Aorta (tissue), 5 donors: ENCODE data around the gene SNPH. TPM values are rescaled to one million over a fixed set of nuclear protein-coding genes. Genes with fewer than 3 reads are reported as not detected.

Experiments
- ATAC-seq: fragments of 200-7000 bp; cut with Tn5 transposase; one replicate; pipeline ENCODE4 v1.9.1; 2022; ENCODE audit warnings: moderate library complexity; ENCODE audit not compliant: low FRiP score
- DNase-seq, 2 donors: peaks; one replicate each; pipeline ENCODE4 v3.0.0-alpha.2; 2020
- H3K27ac ChIP-seq, 2 donors: one replicate each; pipeline ENCODE4 v1.5.1; 2013; ENCODE audit warnings: low read length in 2 of 2, mild to moderate bottlenecking in 2 of 2, moderate library complexity in 2 of 2, control low read depth in 1 of 2, inconsistent platforms in 1 of 2, low read depth in 1 of 2
- H3K27me3 ChIP-seq, 2 donors: one replicate each; pipeline ENCODE4 v1.6.1; 2013; ENCODE audit warnings: control low read depth in 1 of 2, low read length in 1 of 2, mild to moderate bottlenecking in 1 of 2, moderate library complexity in 1 of 2; ENCODE audit not compliant: insufficient read depth in 2 of 2, control insufficient read depth in 1 of 2
- H3K36me3 ChIP-seq, 2 donors: one replicate each; pipeline ENCODE4 v1.6.1; 2013; ENCODE audit warnings: control low read depth in 1 of 2, low read length in 1 of 2, mild to moderate bottlenecking in 1 of 2; ENCODE audit not compliant: insufficient read depth in 2 of 2, control insufficient read depth in 1 of 2
- H3K4me1 ChIP-seq, 2 donors: one replicate each; pipeline ENCODE4 v1.6.1; 2013; ENCODE audit warnings: low read length in 2 of 2, control low read depth in 1 of 2, mild to moderate bottlenecking in 1 of 2, moderate library complexity in 1 of 2; ENCODE audit not compliant: insufficient read depth in 2 of 2, control insufficient read depth in 1 of 2
- H3K4me3 ChIP-seq, 2 donors: one replicate each; pipeline ENCODE4 v1.5.1; 2013; ENCODE audit warnings: low read length in 2 of 2, control low read depth in 1 of 2, mild to moderate bottlenecking in 1 of 2
- H3K9me3 ChIP-seq: one replicate; pipeline ENCODE4 v1.6.1; 2013; ENCODE audit warnings: mild to moderate bottlenecking, low read length; ENCODE audit not compliant: control insufficient read depth
- WGBS, 2 donors: extraction: QIAGEN DNeasy Blood & Tissue Kit; methylation state at CpG; one replicate each; pipeline ENCODE4 v1.1.7; 2013; 5-methylcytosine and 5-hydroxymethylcytosine counted together
- intact Hi-C, 2 donors: fragments of 100-400 bp; cut with DNase I; formaldehyde crosslinking; loops; one replicate each; pipeline versions ENCODE4 v1.14.2 to v1.15.0; 2022
- polyA plus RNA-seq, 2 donors: library from polyadenylated mRNA; stranded (reverse); fragments of 200-250 nt; gene quantifications; one replicate each; pipeline ENCODE4 v1.2.3, GENCODE V29; 2013
- total RNA-seq, 2 donors: library from RNA; stranded (reverse); fragmentation: NEBNext Ultra II Directional; extraction: Animal tissue kit (Norgen Biotek cat#: 25700); gene quantifications; one replicate each; pipeline ENCODE4 v1.2.1, GENCODE V29; 2021
- donor health status: healthy with polysubstance abuse.
- donor health status: Bipolar disorder and iron deficiency.
- donor health status: DM: no; HTN: no; CAD: no.
- donor health status: DM: no; HTN: no; CAD: no.
- donor health status: DM: yes; HTN: yes; CAD: no.

The SNPH gene
- total and polyA plus RNA-seq, 4 donors = 1.3 to 6.8 (median 5.5) TPM

DNA sequence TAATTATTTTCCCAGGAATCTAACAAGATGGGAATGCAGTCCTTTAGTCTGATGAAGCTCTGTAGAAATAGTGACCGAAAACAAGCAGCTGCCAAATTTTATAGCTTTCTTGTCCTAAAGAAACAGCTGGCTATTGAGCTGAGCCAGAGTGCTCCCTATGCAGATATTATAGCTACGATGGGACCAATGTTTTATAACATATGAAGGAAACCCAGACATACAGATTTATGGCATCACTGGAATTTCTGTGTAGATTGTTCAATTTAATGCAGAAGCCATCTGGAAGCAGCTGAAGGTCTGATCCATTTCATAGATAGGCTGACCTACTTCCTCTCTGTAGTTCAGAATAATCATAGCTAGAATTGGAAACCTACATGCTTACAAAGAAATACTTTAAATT is 11.8 kb upstream of the SNPH start:
- ATAC-seq (no peak), DNase-seq (no peak)
- WGBS, 2 donors = 24 to 35% methylated on average over 2 of the region's 2 CpGs
- intact Hi-C loops = no loop called here
- no peak overlapping the region for H3K4me3 ChIP-seq
- H3K9me3 ChIP-seq = no peaks in the 10 kb centered on the region
- H3K36me3 ChIP-seq = no peaks in the 10 kb centered on the region
- H3K27ac ChIP-seq = no peak overlapping the region
- H3K27me3 ChIP-seq = peaks cover 0 to 1% of the 10 kb centered on the region in 2 donors
- no peaks in the 10 kb centered on the region for H3K4me1 ChIP-seq

DNA sequence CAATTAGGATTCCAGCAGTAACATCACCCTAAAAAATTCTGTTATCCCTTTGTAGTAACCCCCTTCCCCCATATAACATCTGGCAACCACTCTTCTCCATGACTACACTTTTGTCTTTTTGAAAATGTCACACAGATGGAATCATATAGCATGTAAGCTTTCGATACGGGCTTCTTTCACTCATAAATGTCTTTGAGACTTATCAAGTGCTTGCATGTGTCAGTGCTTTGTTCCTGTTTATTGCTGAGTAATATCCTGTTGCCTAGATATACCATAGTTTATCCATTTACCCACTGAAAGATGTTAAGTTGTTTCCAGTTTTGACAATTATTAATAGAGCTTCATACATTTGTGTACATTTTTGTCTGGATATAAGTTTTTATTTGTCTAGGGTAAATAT is 10.4 kb upstream of the SNPH start:
- Histone ChIP-seq H3K27ac (no peak overlapping the region), H3K4me3 (no peak overlapping the region), H3K27me3 (peaks cover 0 to 1% of the 10 kb centered on the region in 2 donors), H3K9me3 (no peaks in the 10 kb centered on the region), H3K36me3 (no peaks in the 10 kb centered on the region), H3K4me1 (no peaks in the 10 kb centered on the region)
- no peak for ATAC-seq
- no peak for DNase-seq
- 87 to 91% methylated on average over 2 of the region's 2 CpGs for WGBS, 2 donors
- intact Hi-C loops = no loop called here

DNA sequence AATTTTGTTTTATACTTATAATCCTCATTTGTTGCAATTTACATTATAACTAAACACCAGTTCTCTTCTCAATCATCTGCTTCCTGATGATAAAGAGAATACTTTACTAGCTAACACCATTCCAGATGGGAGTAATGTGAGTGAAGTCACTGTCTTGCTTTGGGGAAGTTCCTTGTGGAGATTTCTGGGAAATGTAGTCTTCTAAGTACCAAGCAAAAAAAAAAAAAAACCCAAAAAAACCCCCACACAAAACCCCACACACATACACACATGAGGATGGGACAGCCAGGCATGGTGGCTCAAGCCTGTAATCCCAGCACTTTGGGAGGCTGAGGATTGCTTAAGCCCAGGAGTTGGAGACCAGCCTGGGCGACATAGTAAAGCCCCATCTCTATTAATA is 2.2 kb upstream of the SNPH start:
- DNase-seq = no peak
- intact Hi-C loops = no loop called here
- H3K36me3 ChIP-seq = no peaks in the 10 kb centered on the region
- no peak overlapping the region for H3K4me3 ChIP-seq
- H3K27me3 ChIP-seq = no peaks in the 10 kb centered on the region
- no peaks in the 10 kb centered on the region for H3K9me3 ChIP-seq
- 73 to 86% methylated on average over 1 of the region's 1 CpG for WGBS, 2 donors
- ATAC-seq = no peak
- H3K27ac ChIP-seq = no peak overlapping the region
- no peaks in the 10 kb centered on the region for H3K4me1 ChIP-seq

DNA sequence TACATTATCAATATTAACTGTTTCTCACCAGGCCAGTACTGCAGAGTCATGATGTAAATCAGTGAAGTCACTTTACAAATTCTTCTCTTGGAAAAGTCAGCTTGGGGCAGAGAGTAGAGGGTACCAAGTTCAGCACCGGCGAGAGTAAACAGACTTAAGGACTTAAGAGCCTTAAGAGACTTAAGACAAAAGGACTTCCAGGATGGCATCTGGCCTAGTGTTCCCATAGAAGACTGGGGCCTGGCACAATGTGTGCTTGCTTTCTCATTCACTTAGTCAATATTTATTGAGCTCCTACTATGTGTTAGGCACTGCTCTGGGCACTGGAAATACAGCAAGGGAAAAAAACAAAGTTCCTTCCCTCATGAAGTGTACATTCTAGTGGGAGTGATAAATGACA is 1.4 kb upstream of the SNPH start:
- WGBS, 2 donors = 66 to 84% methylated on average over 2 of the region's 2 CpGs
- Histone ChIP-seq H3K4me3 (no peak overlapping the region), H3K9me3 (no peaks in the 10 kb centered on the region), H3K27me3 (no peaks in the 10 kb centered on the region), H3K36me3 (no peaks in the 10 kb centered on the region), H3K4me1 (no peaks in the 10 kb centered on the region), H3K27ac (no peak overlapping the region)
- no peak for DNase-seq
- ATAC-seq = no peak
- intact Hi-C loops = no loop called here

DNA sequence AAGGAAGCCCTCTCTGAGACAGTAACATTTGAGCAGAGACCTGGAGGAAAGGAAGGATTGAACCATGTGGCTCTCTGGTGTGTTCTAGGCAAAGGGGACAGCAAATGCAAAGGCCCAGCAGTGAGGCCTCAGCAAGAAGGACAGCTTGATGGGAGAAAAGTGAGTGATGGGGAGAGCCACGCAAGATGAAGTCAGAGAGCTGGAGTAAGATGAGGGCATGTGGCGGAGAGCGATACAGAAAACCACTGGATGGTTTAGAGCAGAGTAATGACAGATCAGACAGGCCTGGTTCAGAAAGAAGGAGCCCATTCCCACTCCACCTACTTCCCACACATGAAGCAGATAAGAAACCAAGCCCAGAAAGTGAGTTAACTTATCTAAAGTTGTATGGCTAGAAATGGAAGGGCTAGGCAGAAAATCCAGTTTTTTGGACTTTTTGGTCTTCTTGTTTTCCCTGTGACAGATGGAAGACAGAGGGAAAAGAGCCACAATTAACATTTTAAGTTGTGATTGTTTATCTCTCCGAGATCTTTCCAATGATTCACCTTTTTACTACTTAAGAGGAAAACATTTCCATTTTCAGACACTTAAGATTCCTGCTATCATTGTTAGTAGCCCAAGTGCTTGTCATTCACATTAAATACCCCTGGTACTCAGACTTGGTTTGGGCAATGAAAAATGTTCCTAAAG is 723 bp upstream of the SNPH start:
- no peak for ATAC-seq
- Histone ChIP-seq H3K27me3 (no peaks in the 10 kb centered on the region), H3K4me3 (peak overlapping the region in 1 of 2 donors; percentile 89), H3K9me3 (no peaks in the 10 kb centered on the region), H3K27ac (no peak overlapping the region), H3K4me1 (no peaks in the 10 kb centered on the region), H3K36me3 (no peaks in the 10 kb centered on the region)
- DNase-seq = no peak
- intact Hi-C loops = no loop called here
- 91 to 92% methylated on average over 4 of the region's 4 CpGs for WGBS, 2 donors

DNA sequence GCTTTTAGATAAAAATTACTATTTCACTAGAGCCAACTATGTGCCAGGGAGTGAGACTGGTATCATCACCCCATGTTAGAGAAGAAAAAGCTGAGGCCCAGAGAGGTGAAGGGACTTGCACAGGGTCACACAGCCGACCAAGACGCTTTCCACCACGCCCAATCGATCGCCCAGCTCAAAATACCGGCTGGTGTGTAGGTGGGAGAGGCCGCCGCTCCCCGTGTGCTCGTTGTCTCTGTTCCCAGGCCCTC is 253 bp upstream of the SNPH start:
- Histone ChIP-seq H3K9me3 (no peaks in the 10 kb centered on the region), H3K27ac (no peak overlapping the region), H3K36me3 (no peaks in the 10 kb centered on the region), H3K4me3 (peak overlapping the region; percentile 80 to 89), H3K27me3 (no peaks in the 10 kb centered on the region), H3K4me1 (no peaks in the 10 kb centered on the region)
- ATAC-seq = no peak
- 3 to 4% methylated on average over 10 of the region's 10 CpGs for WGBS, 2 donors
- no peak for DNase-seq
- intact Hi-C loops = no loop called here

DNA sequence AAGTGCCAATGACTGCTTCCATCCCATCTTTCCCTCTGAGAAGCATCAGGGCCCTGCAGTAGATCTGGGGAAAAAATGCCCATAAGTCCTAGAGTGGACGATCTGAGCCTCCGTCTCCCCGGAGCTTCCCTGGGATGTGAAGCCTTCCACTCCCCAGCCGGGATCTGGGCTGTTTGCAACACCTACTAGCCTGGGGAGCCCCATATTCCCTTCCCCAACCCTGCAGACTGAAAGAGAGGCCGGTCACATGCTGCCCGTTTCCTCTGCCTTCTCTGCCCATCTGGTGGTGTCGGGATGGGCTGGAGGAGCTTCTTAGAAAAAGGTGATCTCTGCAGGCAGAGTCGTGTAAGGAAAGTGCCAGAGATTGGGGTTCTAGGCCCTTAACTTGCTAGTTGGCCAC is 1.1 kb downstream of the SNPH start:
- Histone ChIP-seq H3K4me3 (no peak overlapping the region), H3K36me3 (no peaks in the 10 kb centered on the region), H3K9me3 (no peaks in the 10 kb centered on the region), H3K27ac (no peak overlapping the region), H3K4me1 (no peaks in the 10 kb centered on the region), H3K27me3 (no peaks in the 10 kb centered on the region)
- DNase-seq (no peak), ATAC-seq (no peak)
- 71 to 73% methylated on average over 8 of the region's 8 CpGs for WGBS, 2 donors
- intact Hi-C loops = no loop called here

DNA sequence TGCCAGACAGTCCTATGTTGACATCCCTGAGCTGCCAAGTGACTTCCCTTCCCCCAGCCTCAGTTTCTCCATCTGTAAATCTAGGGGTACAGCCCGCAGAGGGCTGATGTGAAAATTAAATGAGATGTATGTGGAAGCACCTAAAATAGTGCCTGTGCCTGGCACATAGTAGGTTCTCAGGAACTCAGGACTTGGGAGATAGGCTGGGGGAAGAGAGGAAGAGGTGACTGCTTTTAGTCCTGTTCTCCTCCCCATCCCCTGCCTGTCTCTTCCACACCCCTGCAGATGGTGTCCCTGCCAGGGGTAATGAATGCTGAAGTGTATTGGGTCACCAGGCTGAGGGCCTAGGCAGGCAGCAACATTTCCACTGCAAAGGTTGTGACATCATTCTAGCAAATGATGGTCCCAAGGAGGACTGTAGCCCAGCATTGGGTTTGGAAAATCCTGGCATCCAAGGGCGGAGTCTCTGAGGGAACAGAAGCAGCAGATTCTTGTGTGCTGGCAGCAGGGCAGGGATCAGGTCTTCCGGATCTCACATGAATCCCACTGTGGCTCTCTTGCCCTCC is 1.8 kb downstream of the SNPH start:
- 90 to 91% methylated on average over 3 of the region's 3 CpGs for WGBS, 2 donors
- H3K27me3 ChIP-seq = no peaks in the 10 kb centered on the region
- H3K4me1 ChIP-seq = no peaks in the 10 kb centered on the region
- ATAC-seq = no peak
- H3K27ac ChIP-seq = no peak overlapping the region
- no peak overlapping the region for H3K4me3 ChIP-seq
- H3K36me3 ChIP-seq = peaks cover 0 to 2% of the 10 kb centered on the region in 2 donors
- no peaks in the 10 kb centered on the region for H3K9me3 ChIP-seq
- intact Hi-C loops = no loop called here
- no peak for DNase-seq

DNA sequence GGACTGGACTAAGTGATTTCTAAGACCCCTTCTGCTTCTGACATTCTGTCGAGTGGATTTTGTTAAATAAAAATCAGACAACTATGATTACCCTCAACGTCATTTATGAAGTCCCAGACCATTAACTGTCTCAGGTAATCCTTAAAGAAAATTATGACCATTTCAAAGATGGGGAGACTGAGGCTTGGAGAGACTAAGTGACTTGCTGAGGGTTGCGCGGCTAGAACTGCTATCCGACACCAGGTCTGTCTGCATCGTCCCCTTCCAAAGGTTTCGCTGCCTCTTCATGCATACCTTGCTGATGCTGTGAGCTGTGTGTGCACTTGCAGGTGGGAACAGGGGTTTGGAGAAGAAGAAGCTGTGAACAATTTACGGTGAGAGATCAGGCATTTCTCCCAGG is 3.1 kb downstream of the SNPH start:
- Histone ChIP-seq H3K27me3 (no peaks in the 10 kb centered on the region), H3K4me3 (no peak overlapping the region), H3K4me1 (no peaks in the 10 kb centered on the region), H3K9me3 (no peaks in the 10 kb centered on the region), H3K36me3 (peaks cover 0 to 2% of the 10 kb centered on the region in 2 donors), H3K27ac (no peak overlapping the region)
- WGBS, 2 donors = 87 to 90% methylated on average over 8 of the region's 8 CpGs
- ATAC-seq (no peak), DNase-seq (no peak)
- intact Hi-C loops = no loop called here
